A549 (cell line): ENCODE results near the gene DNM1. TPM values are rescaled to one million over a fixed set of nuclear protein-coding genes. Genes with fewer than 3 reads are reported as not detected.

ENCODE experiments used
- ATAC-seq, 2 experiments: fragments of 200-7000 bp in 1 of 2; fragments of >200 bp in 1 of 2; cut with Nextera tagmentation in 1 of 2; cut with Tn5 transposase in 1 of 2; 3 replicates each; pipeline versions ENCODE4 v1.8.0 to v1.9.1; 2018 to 2020; ENCODE audit warnings: mild to moderate bottlenecking in 1 of 2, moderate library complexity in 1 of 2
- CTCF ChIA-PET: fragments of 300-600 bp; sonication (Branson Sonifier 250); formaldehyde crosslinking; extraction: SDS; loops from one replicate; lab custom pipeline; 2021; ENCODE audit warnings: antibody characterized with exemption, inconsistent platforms; lab: Yijun Ruan, JAX
- POLR2A ChIA-PET: fragments of 350-600 bp; formaldehyde crosslinking; extraction: SDS; loops from one replicate; lab custom pipeline; 2021; ENCODE audit warnings: antibody characterized with exemption, inconsistent platforms; lab: Yijun Ruan, JAX
- DNase-seq, 2 experiments: peaks; one replicate each; pipeline versions ENCODE4 v3.0.0 to v3.0.0-alpha.2; 2011 to 2016; ENCODE audit warnings: low read depth in 1 of 2, low spot score in 1 of 2
- FAIRE-seq: peaks from 2 replicates; lab custom pipeline; 2011; peaks lifted over from hg19 to GRCh38; lab: Jason Lieb, UNC
- H3K27ac ChIP-seq, 2 experiments: fragments of >200 bp; sonication (Bioruptor Twin); formaldehyde crosslinking; 3 replicates each; pipeline ENCODE4 v1.5.1; 2016 to 2017
- H3K4me1 ChIP-seq: fragments of >200 bp; sonication (Bioruptor Twin); formaldehyde crosslinking; 3 replicates; pipeline ENCODE4 v1.6.1; 2016
- H3K4me2 ChIP-seq: fragments of >200 bp; sonication (Bioruptor Twin); formaldehyde crosslinking; 3 replicates; pipeline ENCODE4 v1.6.1; 2016
- H3K4me3 ChIP-seq: fragments of >200 bp; sonication (Bioruptor Twin); formaldehyde crosslinking; 3 replicates; pipeline ENCODE4 v1.5.1; 2016
- H3K9me3 ChIP-seq: fragments of >200 bp; sonication (Bioruptor Twin); formaldehyde crosslinking; 3 replicates; pipeline ENCODE4 v1.6.1; 2016
- BCL3 ChIP-seq: fragments of >200 bp; sonication (Bioruptor Twin); formaldehyde crosslinking; IDR thresholded peaks from 3 replicates; pipeline ENCODE4 v1.6.1; 2016
- CBX8 ChIP-seq: fragments of 200-600 bp; sonication (generic); IDR thresholded peaks from 2 replicates; pipeline ENCODE4 v1.6.1; 2016
- CHD2 ChIP-seq: fragments of 150-350 bp; IDR thresholded peaks from 2 replicates; pipeline ENCODE4 v1.6.1; 2014; ENCODE audit warnings: low read length; ENCODE audit not compliant: partially characterized antibody
- EP300 ChIP-seq, 2 experiments: fragments of >200 bp; sonication (Bioruptor Twin); formaldehyde crosslinking; IDR thresholded peaks; 2 replicates in 1 of 2; 3 replicates in 1 of 2; pipeline ENCODE4 v1.6.1; 2016 to 2017
- ESRRA ChIP-seq: fragments of 150-350 bp; IDR thresholded peaks from 2 replicates; pipeline ENCODE4 v1.6.1; 2014; ENCODE audit warnings: mild to moderate bottlenecking, low read length, borderline replicate concordance
- FOSL2 ChIP-seq, 2 experiments: fragments of 450-650 bp in 1 of 2; fragments of >200 bp in 1 of 2; sonication (Bioruptor Twin) in 1 of 2; formaldehyde crosslinking; IDR thresholded peaks; 2 replicates each; pipeline versions ENCODE4 v1.5.0 to v1.6.1; 2016 to 2020; ENCODE audit warnings: mild to moderate bottlenecking in 1 of 2, moderate library complexity in 1 of 2
- FOXS1 ChIP-seq: fragments of 250-450 bp; sonication (Bioruptor Pico); IDR thresholded peaks from 2 replicates; pipeline ENCODE4 v1.5.0; 2020; ENCODE audit warnings: mild to moderate bottlenecking, moderate library complexity
- HES2 ChIP-seq: fragments of >200 bp; sonication (Bioruptor Twin); formaldehyde crosslinking; IDR thresholded peaks from 2 replicates; pipeline ENCODE4 v1.6.1; 2016
- HEYL ChIP-seq: fragments of 250-450 bp; sonication (Bioruptor Pico); IDR thresholded peaks from 2 replicates; pipeline ENCODE4 v1.8.0; 2021; ENCODE audit warnings: mild to moderate bottlenecking, moderate library complexity
- HOXA7 ChIP-seq: fragments of 250-450 bp; sonication (Bioruptor Pico); IDR thresholded peaks from 2 replicates; pipeline ENCODE4 v1.5.0; 2020; ENCODE audit warnings: mild to moderate bottlenecking, moderate library complexity
- HOXB13 ChIP-seq: fragments of 250-450 bp; sonication (Bioruptor Pico); IDR thresholded peaks from 2 replicates; pipeline ENCODE4 v1.5.0; 2020; ENCODE audit warnings: low read depth, mild to moderate bottlenecking, moderate library complexity
- HOXB5 ChIP-seq: fragments of 250-450 bp; sonication (Bioruptor Pico); IDR thresholded peaks from 2 replicates; pipeline ENCODE4 v1.5.0; 2020; ENCODE audit warnings: mild to moderate bottlenecking, moderate library complexity
- JUNB ChIP-seq: fragments of >200 bp; sonication (Bioruptor Twin); formaldehyde crosslinking; IDR thresholded peaks from 2 replicates; pipeline ENCODE4 v1.6.1; 2016
- KDM1A ChIP-seq: fragments of 200-600 bp; sonication (generic); IDR thresholded peaks from 2 replicates; pipeline ENCODE4 v1.6.1; 2016; ENCODE audit warnings: low read depth, mild to moderate bottlenecking
- MAFK ChIP-seq: fragments of 450-650 bp; IDR thresholded peaks from 2 replicates; pipeline ENCODE4 v1.6.1; 2014; ENCODE audit not compliant: partially characterized antibody
- MAZ ChIP-seq: fragments of 150-350 bp; IDR thresholded peaks from 2 replicates; pipeline ENCODE4 v1.6.1; 2014; ENCODE audit warnings: antibody characterized with exemption, low read depth, low read length, borderline replicate concordance
- MYC ChIP-seq: IDR thresholded peaks from 2 replicates; pipeline ENCODE4 v1.6.1; 2012; ENCODE audit warnings: mild to moderate bottlenecking, inconsistent platforms, low read length, improper control_type of control experiment, borderline replicate concordance
- NFE2L2 ChIP-seq: fragments of 150-350 bp; conservative IDR thresholded peaks from 2 replicates; pipeline ENCODE4 v1.6.1; 2014; ENCODE audit warnings: low read length
- NR3C1 ChIP-seq: fragments of >200 bp; sonication (Bioruptor Twin); formaldehyde crosslinking; IDR thresholded peaks from 3 replicates; pipeline ENCODE4 v1.6.1; 2017
- PBX3 ChIP-seq: IDR thresholded peaks from 2 replicates; pipeline ENCODE4 v1.6.1; 2012
- POLR2AphosphoS2 ChIP-seq: conservative IDR thresholded peaks from 2 replicates; pipeline ENCODE4 v1.6.1; 2012; ENCODE audit warnings: low read length, improper control_type of control experiment, inconsistent platforms
- RAD21 ChIP-seq, 2 experiments: fragments of >200 bp in 1 of 2; sonication (Bioruptor Twin) in 1 of 2; formaldehyde crosslinking in 1 of 2; IDR thresholded peaks in 1 of 2; conservative IDR thresholded peaks in 1 of 2; 2 replicates in 1 of 2; 3 replicates in 1 of 2; pipeline ENCODE4 v1.6.1; 2012 to 2018; ENCODE audit warnings: inconsistent platforms in 1 of 2
- RCOR1 ChIP-seq: fragments of 150-350 bp; IDR thresholded peaks from 2 replicates; pipeline ENCODE4 v1.6.1; 2014; ENCODE audit warnings: antibody characterized with exemption, low read length, low read depth
- REST ChIP-seq: fragments of 200-600 bp; sonication (generic); IDR thresholded peaks from 2 replicates; pipeline ENCODE4 v1.6.1; 2016; ENCODE audit warnings: antibody characterized with exemption, mild to moderate bottlenecking, moderate library complexity
- SMC3 ChIP-seq: fragments of >200 bp; sonication (Bioruptor Twin); formaldehyde crosslinking; IDR thresholded peaks from 3 replicates; pipeline ENCODE4 v1.6.1; 2018; ENCODE audit warnings: inconsistent platforms
- SREBF2 ChIP-seq: fragments of 450-650 bp; IDR thresholded peaks from 2 replicates; pipeline ENCODE4 v1.6.1; 2014; ENCODE audit warnings: mild to moderate bottlenecking, moderate library complexity
- TP53 ChIP-seq: fragments of 250-450 bp; sonication (Bioruptor Pico); IDR thresholded peaks from 2 replicates; pipeline ENCODE4 v1.5.0; 2021; ENCODE audit warnings: mild to moderate bottlenecking, moderate library complexity
- ZNF302 ChIP-seq: fragments of 250-450 bp; sonication (Bioruptor Pico); IDR thresholded peaks from 2 replicates; pipeline ENCODE4 v1.9.0; 2021; ENCODE audit warnings: inconsistent platforms, mild to moderate bottlenecking, moderate library complexity
- WGBS: methylation state at CpG from one replicate; pipeline ENCODE4 v1.1.6; 2017; ENCODE audit errors: missing lambda C conversion rate; 5-methylcytosine and 5-hydroxymethylcytosine counted together
- polyA plus RNA-seq, 4 experiments: library from polyadenylated mRNA; depleted of rRNA in 3 of 4; stranded (reverse); fragments of >200 nt; fragmentation: RNase III in 1 of 4; extraction: RNeasy Plus Mini Kit Qiagen cat#74134 plus additional on column Dnase treatment in 1 of 4; gene quantifications; 2 replicates in 3 of 4; 3 replicates in 1 of 4; pipeline ENCODE4 v1.2.3, GENCODE V29; 2011 to 2017

Gene DNM1
- polyA plus RNA-seq, 2 of the 4 experiments (the other 2 are of a cell fraction): 60.2 to 139 TPM

GRCh38 chr9:128169492-128169891 lies 33.7 kb upstream of the DNM1 start:
- no peaks in the 10 kb centered on the region for H3K9me3 ChIP-seq
- DNase-seq: no peak
- no peak overlapping the region for H3K27ac ChIP-seq
- ChIA-PET POLR2A (no interaction called here), CTCF (interaction anchor here (0.6 to 5.5 kb wide), 7 partner anchors 8 to 127 kb away, joined by 3 to 41 read pairs (median 3); partner anchors contain the start of genes CIZ1 and DNM1)
- no peak for ATAC-seq
- 86% methylated on average over 8 of the region's 8 CpGs for WGBS
- no peak for TF ChIP-seq REST
- TF ChIP-seq CHD2: no peak
- no peak for TF ChIP-seq EP300 (IDR thresholded peaks at IDR 0.05)
- TF ChIP-seq CBX8: no peak
- TF ChIP-seq POLR2AphosphoS2: no peak
- no peak for TF ChIP-seq HOXA7
- no peak for TF ChIP-seq HOXB13
- TF ChIP-seq RAD21 (conservative IDR thresholded peaks at IDR 0.05 in 1 of 2, IDR thresholded peaks at IDR 0.05 in 1 of 2): no peak
- no peak for TF ChIP-seq TP53
- TF ChIP-seq PBX3: no peak
- TF ChIP-seq MYC: no peak
- no peak for TF ChIP-seq KDM1A
- TF ChIP-seq ESRRA: no peak
- TF ChIP-seq MAFK: no peak
- no peak for TF ChIP-seq SREBF2
- no peak for TF ChIP-seq HES2
- no peaks in the 10 kb centered on the region for H3K4me1 ChIP-seq
- FAIRE-seq: no peak
- no peak overlapping the region for H3K4me2 ChIP-seq
- no peak overlapping the region for H3K4me3 ChIP-seq

GRCh38 chr9:128169925-128170324 lies 33.3 kb upstream of the DNM1 start:
- no peak overlapping the region for H3K27ac ChIP-seq
- POLR2A ChIA-PET: no interaction called here
- H3K4me1 ChIP-seq: no peaks in the 10 kb centered on the region
- FAIRE-seq: no peak
- H3K4me3 ChIP-seq: no peak overlapping the region
- CTCF ChIA-PET: interaction anchor here (0.7 to 5.5 kb wide), 8 partner anchors 9 to 52 kb away, joined by 3 to 41 read pairs (median 4); partner anchors contain the start of genes CIZ1 and DNM1
- no peak for DNase-seq
- 96% methylated on average over 8 of the region's 8 CpGs for WGBS
- no peaks in the 10 kb centered on the region for H3K9me3 ChIP-seq
- H3K4me2 ChIP-seq: no peak overlapping the region
- ATAC-seq: no peak
- TF ChIP-seq HEYL (CRISPR knock-in tag): no peak
- TF ChIP-seq ZNF302 (CRISPR knock-in tag): no peak
- TF ChIP-seq REST: no peak
- no peak for TF ChIP-seq SMC3
- no peak for TF ChIP-seq PBX3
- no peak for TF ChIP-seq BCL3
- TF ChIP-seq NFE2L2: no peak
- no peak for TF ChIP-seq MAZ
- no peak for TF ChIP-seq JUNB
- TF ChIP-seq FOSL2 (IDR thresholded peaks at IDR 0.05): no peak
- TF ChIP-seq FOSL2 (CRISPR knock-in tag; IDR thresholded peaks at IDR 0.05): no peak
- no peak for TF ChIP-seq FOXS1 (CRISPR knock-in tag)
- no peak for TF ChIP-seq NR3C1
- no peak for TF ChIP-seq HOXB5 (CRISPR knock-in tag)
- TF ChIP-seq RCOR1: no peak
- TF ChIP-seq RAD21 (conservative IDR thresholded peaks at IDR 0.05 in 1 of 2, IDR thresholded peaks at IDR 0.05 in 1 of 2): no peak
